GM18517 (cell line): ENCODE data around the gene ONECUT2.
"Not testable (repeated sequence)": the region's sequence is repeated elsewhere in the genome, so short reads cannot be mapped to it uniquely, and the experiment has no call there.

Experiments
- ATAC-seq: cut with Tn5 transposase; IDR thresholded peaks from one replicate; pipeline ENCODE4 v1.9.1; 2021; ENCODE audit warnings: mild to moderate bottlenecking, moderate library complexity; ENCODE audit not compliant: unreplicated experiment

ONECUT2 gene

GRCh38 chr18:57445488-57446319 is 10.5 kb downstream of the ONECUT2 start:
- no peak for ATAC-seq

GRCh38 chr18:57446322-57446721 is 11.1 kb downstream of the ONECUT2 start:
- no peak for ATAC-seq

GRCh38 chr18:57447154-57447621 is 12.0 kb downstream of the ONECUT2 start:
- ATAC-seq: no peak

DNA sequence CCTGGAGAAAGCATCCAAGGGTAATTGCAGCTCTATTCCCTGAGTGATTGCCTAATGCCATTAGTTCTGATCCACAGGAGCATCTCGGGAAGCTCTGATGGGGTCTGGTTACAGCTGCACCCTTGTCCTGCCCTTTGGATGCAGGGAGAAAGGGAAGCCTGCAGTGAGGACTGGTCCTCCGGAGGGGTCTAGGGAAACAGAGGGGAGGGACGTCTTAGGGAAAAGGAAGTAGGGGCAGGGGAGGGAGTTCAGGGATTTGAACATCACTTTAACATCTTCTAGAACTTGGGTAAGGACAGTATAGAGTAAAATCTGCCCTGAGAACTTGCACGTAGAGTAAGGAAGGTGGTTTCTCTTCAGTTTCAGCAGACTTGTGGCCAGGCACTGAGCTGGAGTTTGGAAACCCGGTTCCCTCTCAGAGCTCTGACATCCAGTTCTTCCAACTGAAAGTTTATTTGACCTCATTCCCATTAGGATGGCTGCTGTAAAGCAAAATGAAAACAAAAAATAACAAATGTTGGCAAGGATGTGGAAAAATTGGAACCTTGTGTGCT is 20.5 kb downstream of the ONECUT2 start:
- no peak for ATAC-seq

DNA sequence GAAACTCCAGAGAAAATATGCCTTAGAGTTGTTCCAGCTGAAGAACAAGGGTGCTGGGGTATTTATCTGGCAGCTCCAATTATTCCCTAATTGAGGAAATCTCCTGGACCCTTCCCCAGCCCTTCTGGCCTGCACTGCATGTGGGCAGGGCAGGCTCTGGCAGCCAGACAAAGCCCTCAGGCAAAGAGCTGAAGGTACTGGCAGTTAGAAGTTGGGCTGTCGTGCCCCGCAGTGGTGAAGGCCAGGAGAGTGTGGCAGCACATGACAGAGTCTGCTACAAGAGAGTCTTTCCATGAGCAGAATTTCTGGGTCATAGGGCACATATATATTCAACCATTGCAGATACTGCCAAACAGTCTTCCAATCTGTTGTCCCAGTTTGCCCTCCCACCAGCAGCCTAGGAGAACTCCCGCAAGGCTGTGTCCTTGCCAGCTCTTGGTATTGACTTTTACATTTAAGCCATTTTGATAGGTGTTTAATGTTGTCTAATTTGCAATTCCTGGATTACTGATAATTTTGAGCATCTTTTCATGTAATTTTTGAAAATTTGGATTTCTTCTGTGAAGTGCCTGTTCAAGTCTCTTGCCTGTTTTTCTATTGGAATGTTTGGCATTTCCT is 26.6 kb downstream of the ONECUT2 start:
- no peak for ATAC-seq

DNA sequence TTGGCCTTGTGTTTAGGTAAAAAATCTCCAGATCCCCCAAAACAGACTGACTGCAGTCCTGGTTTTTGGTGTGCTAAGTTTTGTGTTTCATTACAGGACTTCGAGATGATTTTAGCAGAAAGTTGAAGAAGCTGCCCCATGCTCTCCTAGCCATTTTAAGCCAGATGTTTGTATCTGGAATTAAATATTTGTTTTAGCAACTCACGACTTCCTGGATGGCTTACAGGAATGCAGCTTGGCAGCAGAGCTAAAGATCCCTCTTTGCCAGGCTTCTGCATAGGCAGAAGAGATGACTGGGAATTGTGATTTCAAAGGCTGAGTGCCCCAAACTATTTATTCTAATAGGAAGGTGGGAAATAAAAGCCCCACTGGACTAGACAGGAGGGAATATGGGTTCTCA is 31.1 kb downstream of the ONECUT2 start:
- no peak for ATAC-seq

GRCh38 chr18:57466745-57467409 is 31.7 kb downstream of the ONECUT2 start:
- ATAC-seq: no peak

DNA sequence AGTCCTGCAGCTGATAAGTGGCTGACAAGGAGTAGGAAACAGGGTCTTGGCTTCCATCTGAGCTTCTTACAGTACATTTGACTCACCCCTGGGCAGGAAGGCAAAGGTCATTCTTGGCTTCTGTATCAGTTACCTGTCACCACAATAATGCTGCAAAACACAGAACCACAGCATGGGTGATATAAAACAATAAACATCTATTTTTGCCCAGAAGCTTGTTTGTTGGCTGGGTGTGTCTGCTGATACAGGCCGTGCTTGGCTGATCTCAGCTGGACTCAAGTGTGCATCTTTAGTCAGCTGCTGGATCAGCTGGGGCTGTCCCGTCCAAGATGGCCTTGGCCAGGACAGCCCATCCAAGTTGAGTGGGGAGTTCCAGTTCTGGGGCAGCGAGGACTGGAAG is 34.7 kb downstream of the ONECUT2 start:
- no peak for ATAC-seq

DNA sequence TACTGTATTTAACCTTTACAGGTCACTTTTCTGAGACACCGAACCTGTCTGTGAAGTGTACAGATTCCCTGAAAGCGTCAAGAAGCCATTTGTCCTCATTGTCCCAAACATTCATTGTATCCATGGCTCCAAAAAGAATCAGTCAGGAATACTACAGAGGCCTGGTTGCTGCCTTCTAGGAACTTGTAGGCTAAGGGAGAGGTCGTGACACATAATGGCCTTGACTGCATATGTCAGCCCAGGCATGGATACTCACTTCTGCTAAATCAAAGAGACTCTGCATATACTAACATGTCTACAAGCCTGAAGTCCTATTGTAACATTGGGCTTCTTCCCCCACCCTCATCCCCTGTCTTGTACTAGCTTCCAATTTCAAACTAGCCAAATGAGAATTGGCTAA is 40.2 kb downstream of the ONECUT2 start:
- no peak for ATAC-seq

DNA sequence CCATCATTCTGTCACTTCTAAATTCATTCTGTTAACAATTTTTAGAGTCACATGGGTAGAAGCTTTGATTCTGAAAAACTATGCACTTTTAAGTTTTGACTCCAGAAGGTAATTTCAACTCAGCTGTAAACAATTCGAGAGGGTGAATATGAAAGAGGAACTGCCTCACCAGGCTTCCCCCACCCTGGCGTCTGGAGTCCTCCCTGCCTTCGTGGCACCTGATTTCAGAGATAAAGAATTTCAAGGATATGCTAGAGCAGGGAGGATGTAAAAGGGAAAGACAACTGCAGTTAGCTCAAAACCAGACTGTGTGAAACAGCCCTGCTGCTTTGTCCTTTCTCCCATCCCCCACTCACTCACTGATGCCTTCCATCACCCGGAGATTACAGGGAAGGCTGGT is 40.7 kb downstream of the ONECUT2 start:
- no peak for ATAC-seq

DNA sequence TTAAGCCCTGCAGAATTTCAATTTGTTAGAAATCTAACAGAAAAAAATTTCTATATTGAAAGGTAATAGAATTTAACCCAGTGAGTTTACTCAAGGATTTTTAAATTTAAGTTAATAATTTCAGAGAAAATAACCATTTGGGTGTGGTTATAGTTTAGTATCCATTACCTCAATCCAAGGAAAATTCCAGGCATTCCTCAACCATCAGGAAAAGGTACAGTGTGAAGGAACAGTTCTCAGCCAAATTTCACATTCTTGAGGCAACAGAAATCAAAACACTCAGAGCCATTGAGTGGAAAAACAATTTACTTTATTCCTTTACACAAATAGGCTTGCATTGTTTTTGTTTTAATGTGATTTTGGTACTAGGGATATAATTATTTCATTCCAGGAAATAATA is 45.6 kb downstream of the ONECUT2 start:
- no peak for ATAC-seq

- ATAC-seq: no peak
Measured at GRCh38 chr18:57497372-57498294, 62.5 kb downstream of the ONECUT2 start.

- no peak for ATAC-seq
Measured at GRCh38 chr18:57498682-57499256, 63.6 kb downstream of the ONECUT2 start.

- no peak for ATAC-seq
Measured at GRCh38 chr18:57502624-57503023, 67.5 kb downstream of the ONECUT2 start.

GRCh38 chr18:57505231-57505630 is 70.1 kb downstream of the ONECUT2 start:
- ATAC-seq: no peak

GRCh38 chr18:57516056-57516455 is 80.9 kb downstream of the ONECUT2 start:
- ATAC-seq: no peak

DNA sequence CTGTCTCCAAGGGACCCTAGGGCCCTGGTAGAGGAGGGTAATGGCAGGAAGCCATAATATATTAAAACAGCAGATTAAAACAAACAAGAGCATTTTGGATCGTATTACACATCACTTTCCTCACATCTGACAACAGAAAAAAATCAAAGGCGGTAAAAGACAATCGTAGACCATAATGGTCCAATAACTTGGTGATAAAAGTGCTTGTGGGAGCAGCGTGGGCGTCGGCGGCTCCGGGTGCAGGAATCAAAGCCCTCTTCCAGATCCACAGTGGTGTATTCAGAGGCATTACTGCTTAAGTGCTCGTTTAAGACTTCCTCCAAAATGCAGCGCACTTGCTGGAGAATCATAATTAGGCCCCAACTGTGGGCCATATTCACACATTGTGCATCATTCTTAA is 83.4 kb downstream of the ONECUT2 start:
- ATAC-seq: no peak

DNA sequence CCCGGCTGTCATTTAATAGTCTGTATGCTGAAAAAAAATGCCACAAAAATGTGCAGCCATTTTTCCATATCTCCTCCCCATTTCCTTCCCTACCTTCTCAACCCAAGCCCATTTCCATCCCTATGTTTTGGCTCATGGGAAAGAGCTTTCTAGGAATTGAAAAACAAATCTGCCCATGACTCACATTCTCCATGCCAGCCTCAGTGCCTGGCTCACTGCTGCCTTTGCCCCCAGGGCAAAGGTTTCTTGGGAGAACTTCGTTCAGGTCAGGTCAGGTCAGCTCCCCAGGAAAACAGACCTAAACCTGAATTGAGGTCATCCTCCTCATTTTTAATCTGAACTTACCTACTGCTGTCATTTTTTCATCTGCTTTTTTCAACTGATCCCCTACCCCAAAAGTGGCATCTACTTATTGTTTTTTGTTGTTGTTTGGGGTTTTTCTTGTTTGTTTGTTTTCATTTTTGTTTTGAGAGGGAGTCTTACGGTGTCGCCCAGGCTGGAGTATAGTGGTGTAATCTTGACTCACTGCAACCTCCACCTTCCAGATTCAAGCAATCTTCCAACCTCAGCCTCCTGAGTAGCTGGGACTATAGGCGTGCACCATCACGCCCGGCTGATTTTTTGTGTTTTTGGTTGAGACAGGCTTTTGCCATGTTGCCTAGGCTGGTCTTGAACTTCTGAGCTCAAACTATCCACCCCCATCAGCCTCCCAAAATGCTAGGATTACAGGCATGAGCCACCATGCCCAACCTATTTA is 84.7 kb downstream of the ONECUT2 start:
- ATAC-seq: no peak

- not testable (repeated sequence) for ATAC-seq
Measured at GRCh38 chr18:57522348-57522747, 87.2 kb downstream of the ONECUT2 start.
